H1 (cell line): ENCODE measurements around the gene HP1BP3. TPM values are rescaled to one million over a fixed set of nuclear protein-coding genes. Genes with fewer than 3 reads are reported as not detected.

Experiments
- CREB1 ChIP-seq: IDR thresholded peaks from 2 replicates; pipeline ENCODE4 v1.6.1; 2012; ENCODE audit warnings: inconsistent platforms
- SIX5 ChIP-seq: IDR thresholded peaks from 2 replicates; pipeline ENCODE4 v1.6.1; 2011; ENCODE audit warnings: mild to moderate bottlenecking, low read depth, low read length
- polyA plus RNA-seq, 7 experiments: library from polyadenylated mRNA; depleted of rRNA in 3 of 7; stranded (reverse) in 5 of 7; unstranded in 2 of 7; fragments of >200 nt in 5 of 7; fragments of 200-250 nt in 2 of 7; gene quantifications; 1 replicate in 5 of 7; 2 replicates in 1 of 7; 4 replicates in 1 of 7; pipeline versions ENCODE4 v1.2.1 to v1.2.3, GENCODE V29; 2011 to 2013; ENCODE audit warnings: missing spikeins in 2 of 7, mixed read lengths in 2 of 7
- total RNA-seq: library from RNA; stranded (reverse); fragmentation: NEBNext Ultra II Directional; extraction: Animal tissue kit (Norgen Biotek cat#: 25700); gene quantifications from 2 replicates; pipeline ENCODE4 v1.2.1, GENCODE V29; 2021

Gene HP1BP3
- total and polyA plus RNA-seq, 2 of the 8 experiments (the other 6 are each of a cell fraction or from before 2014, with no cell fraction given) = 47.4 to 125 TPM

DNA sequence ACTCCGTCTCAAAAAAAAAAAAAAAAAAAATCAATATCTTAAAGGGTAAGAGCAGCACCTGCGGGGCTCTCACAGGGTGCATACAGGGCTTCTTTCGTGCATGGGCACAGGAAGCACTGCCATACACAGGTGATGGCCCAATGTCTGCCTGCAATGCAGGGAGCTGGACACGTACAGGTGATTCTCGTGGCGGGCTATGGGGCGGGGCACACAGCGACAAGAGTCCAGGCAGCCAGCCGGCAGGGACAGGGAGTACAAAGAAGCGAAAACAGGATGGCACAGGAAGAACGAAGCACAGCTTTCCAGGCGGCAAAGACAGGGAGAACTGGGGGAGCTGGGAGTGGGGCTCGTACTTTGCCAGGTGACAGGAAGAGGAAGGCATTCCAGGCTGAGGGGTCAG lies 70.9 kb downstream of the HP1BP3 start (continued):
- no peak for TF ChIP-seq CREB1
- no peak for TF ChIP-seq SIX5
